Thoracic aorta (tissue), 2 donors: Measurements from ENCODE around the gene JSRP1. TPM values are rescaled to one million over a fixed set of nuclear protein-coding genes. Genes with fewer than 3 reads are reported as not detected.
A peak's percentile ranks its signal among the peaks of the same experiment; 100 is the strongest.

Source experiments
- ATAC-seq: fragments of 150-250 bp; one replicate; pipeline ENCODE4 v1.8.0; 2017; ENCODE audit warnings: low read depth; ENCODE audit not compliant: insufficient number of reproducible peaks, low FRiP score
- DNase-seq: peaks from one replicate; pipeline ENCODE4 v3.0.0-alpha.2; 2020; ENCODE audit warnings: low spot score
- H3K27ac ChIP-seq, 2 donors: fragments of 200-600 bp; sonication (generic); 1 replicate in 1 of 2; 2 replicates in 1 of 2; pipeline ENCODE4 v1.5.1; 2016; ENCODE audit warnings: mild to moderate bottlenecking in 2 of 2, moderate library complexity in 2 of 2
- H3K27me3 ChIP-seq: fragments of 200-600 bp; sonication (generic); replicated peaks from 2 replicates; pipeline ENCODE4 v1.6.0; 2016; ENCODE audit warnings: mild to moderate bottlenecking; ENCODE audit not compliant: insufficient read depth
- H3K36me3 ChIP-seq: fragments of 200-600 bp; sonication (generic); one replicate; pipeline ENCODE4 v1.5.1; 2016
- H3K4me1 ChIP-seq, 2 donors: fragments of 200-600 bp; sonication (generic); 1 replicate in 1 of 2; 2 replicates in 1 of 2; pipeline versions ENCODE4 v1.5.1 to v1.6.0; 2016; ENCODE audit warnings: low read depth in 2 of 2, mild to moderate bottlenecking in 1 of 2; ENCODE audit not compliant: control insufficient read depth in 1 of 2
- H3K4me3 ChIP-seq: fragments of 200-600 bp; sonication (generic); 2 replicates; pipeline ENCODE4 v1.5.1; 2016; ENCODE audit warnings: mild to moderate bottlenecking
- H3K9me3 ChIP-seq: fragments of 200-600 bp; sonication (generic); 2 replicates; pipeline ENCODE4 v1.5.1; 2016
- total RNA-seq, 2 donors: library from RNA; depleted of rRNA; stranded (reverse); fragments of >200 nt; gene quantifications; one replicate each; pipeline versions ENCODE4 v1.1.0 to v1.2.3, GENCODE V29; 2016
- TF ChIP-seq, protein P1 (sequence below): fragments of 200-600 bp; sonication (generic); IDR thresholded peaks from one replicate; pipeline ENCODE4 v1.5.1; 2019; ENCODE audit warnings: antibody characterized with exemption

JSRP1 gene
- total RNA-seq, 2 donors from 2014 or later = not detected

DNA sequence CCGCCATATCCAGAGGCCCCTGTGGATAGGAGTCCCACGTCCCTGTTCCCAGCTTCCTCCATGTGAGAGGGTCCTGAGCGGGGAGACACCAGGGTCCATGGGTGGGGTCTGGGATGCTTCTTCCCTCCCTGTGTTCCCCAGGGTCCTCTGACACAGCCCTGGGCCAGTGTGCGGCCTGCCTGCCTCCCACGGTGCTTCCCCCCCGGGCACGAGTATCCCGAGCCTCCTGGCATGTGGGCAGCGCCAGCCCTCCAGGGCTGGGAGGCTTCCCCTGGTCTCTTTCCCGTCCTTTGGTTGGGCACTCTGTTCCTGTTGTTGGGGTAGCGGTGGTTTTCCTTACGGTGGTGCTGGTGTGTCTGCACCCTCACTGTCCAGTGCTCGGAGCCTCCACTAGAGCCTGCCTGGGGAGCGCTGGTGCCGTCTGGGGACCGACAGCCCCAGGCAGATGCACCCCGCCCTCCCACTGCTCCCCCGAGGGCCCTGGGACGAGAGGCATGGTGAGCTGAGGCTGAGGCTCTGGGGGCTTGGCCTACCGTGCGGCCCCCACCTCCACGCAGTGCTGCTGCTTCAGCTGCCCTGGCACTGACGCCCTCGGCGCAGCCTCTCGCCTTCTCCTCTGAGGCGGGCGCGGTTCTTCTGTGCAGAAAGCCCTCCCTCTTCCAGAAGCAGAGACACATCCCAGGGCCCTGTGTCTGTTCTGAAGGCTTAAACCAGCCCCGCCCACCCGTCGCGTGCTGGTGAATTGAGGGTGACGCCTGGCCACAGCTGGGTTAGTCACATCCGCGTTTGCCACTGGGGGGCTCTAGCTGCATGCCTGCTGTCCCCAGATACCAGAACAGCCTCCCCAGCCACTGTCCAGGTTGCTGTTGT lies 48.0 kb downstream of the JSRP1 start:
- Histone ChIP-seq H3K27me3 (no peaks in the 10 kb centered on the region), H3K9me3 (no peaks in the 10 kb centered on the region), H3K36me3 (peaks cover 64% of the 10 kb centered on the region), H3K4me3 (no peak overlapping the region), H3K27ac (no peak overlapping the region), H3K4me1 (no peaks in the 10 kb centered on the region)
- peak; percentile 12 for DNase-seq
- no peak for ATAC-seq
- TF ChIP-seq, protein P1, sequence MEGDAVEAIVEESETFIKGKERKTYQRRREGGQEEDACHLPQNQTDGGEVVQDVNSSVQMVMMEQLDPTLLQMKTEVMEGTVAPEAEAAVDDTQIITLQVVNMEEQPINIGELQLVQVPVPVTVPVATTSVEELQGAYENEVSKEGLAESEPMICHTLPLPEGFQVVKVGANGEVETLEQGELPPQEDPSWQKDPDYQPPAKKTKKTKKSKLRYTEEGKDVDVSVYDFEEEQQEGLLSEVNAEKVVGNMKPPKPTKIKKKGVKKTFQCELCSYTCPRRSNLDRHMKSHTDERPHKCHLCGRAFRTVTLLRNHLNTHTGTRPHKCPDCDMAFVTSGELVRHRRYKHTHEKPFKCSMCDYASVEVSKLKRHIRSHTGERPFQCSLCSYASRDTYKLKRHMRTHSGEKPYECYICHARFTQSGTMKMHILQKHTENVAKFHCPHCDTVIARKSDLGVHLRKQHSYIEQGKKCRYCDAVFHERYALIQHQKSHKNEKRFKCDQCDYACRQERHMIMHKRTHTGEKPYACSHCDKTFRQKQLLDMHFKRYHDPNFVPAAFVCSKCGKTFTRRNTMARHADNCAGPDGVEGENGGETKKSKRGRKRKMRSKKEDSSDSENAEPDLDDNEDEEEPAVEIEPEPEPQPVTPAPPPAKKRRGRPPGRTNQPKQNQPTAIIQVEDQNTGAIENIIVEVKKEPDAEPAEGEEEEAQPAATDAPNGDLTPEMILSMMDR = no peak

DNA sequence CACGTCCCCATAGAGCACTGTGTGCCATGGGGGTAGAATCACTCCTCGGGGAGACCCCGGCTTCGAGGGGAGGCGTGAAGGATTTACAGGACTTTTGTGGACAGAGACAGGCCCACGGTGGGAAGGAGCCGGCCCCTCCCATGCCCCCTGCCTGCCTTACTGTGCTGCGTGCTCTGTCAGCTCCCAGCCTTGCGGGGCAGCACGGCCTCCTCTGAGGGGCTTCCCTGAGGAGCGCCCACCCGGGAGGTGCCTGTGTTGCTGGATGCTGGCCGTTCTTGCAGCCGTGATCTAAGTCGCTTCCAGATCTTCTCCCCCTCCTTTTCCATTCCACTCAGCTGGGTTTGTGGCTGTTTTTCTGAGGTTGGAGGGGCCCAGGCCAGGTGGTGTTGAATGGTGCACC lies 49.2 kb downstream of the JSRP1 start:
- no peaks in the 10 kb centered on the region for H3K4me1 ChIP-seq
- ATAC-seq = no peak
- H3K36me3 ChIP-seq = peaks cover 54% of the 10 kb centered on the region
- no peaks in the 10 kb centered on the region for H3K27me3 ChIP-seq
- H3K4me3 ChIP-seq = no peak overlapping the region
- no peak overlapping the region for H3K27ac ChIP-seq
- no peak for DNase-seq
- TF ChIP-seq, protein P1 = no peak
- no peaks in the 10 kb centered on the region for H3K9me3 ChIP-seq

DNA sequence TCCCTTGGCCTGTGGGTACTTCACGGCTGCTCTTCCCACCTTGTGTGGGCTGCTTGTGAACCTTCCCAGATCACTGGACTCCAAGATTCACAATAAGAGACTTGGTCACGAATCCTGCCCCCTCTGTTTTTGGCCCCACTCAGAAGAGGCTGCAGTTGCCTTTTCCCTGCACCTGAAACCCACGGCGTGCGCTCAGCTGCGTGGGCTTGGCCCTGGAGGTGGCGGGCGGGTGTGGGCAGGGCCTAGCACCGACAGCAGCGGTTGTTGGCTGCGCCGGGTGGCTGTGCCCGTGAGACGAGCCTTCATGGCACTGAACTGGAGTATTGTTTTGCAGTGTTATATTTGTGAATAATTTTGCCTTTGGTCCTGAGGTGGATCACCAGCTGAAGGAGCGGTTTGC lies 53.9 kb downstream of the JSRP1 start:
- Histone ChIP-seq H3K36me3 (peaks cover 19% of the 10 kb centered on the region), H3K27me3 (no peaks in the 10 kb centered on the region), H3K9me3 (no peaks in the 10 kb centered on the region), H3K4me3 (no peak overlapping the region), H3K4me1 (peaks cover 0 to 7% of the 10 kb centered on the region in 2 donors), H3K27ac (no peak overlapping the region)
- TF ChIP-seq, protein P1 = no peak
- DNase-seq = no peak
- ATAC-seq = no peak

Other genes with a start within 250 kb of the JSRP1 start
- 100 to 1,000 TPM in 1 of 2 donors, 10 to 100 TPM in 1; 43.2 to 107 TPM for gene BTBD2, start 240.7 kb downstream of the JSRP1 start, total RNA-seq
- 10 to 100 TPM; 69.7 to 96.3 TPM for gene MKNK2, start 205.2 kb downstream of the JSRP1 start, total RNA-seq
- gene MOB3A, start 160.1 kb downstream of the JSRP1 start, total RNA-seq = 10 to 100 TPM; 37.8 to 50.9 TPM
- 1 to 10 TPM; 3.1 to 6.1 TPM for gene IZUMO4, start 159.5 kb downstream of the JSRP1 start, total RNA-seq
- 100 to 1,000 TPM in 1 of 2 donors, 10 to 100 TPM in 1; 81.4 to 116 TPM for gene AP3D1, start 104.9 kb downstream of the JSRP1 start, total RNA-seq
- 10 to 100 TPM; 12.3 to 33.4 TPM for gene DOT1L, start 92.5 kb downstream of the JSRP1 start, total RNA-seq
- 10 to 100 TPM; 26.3 to 46.2 TPM for gene PLEKHJ1, start 20.1 kb downstream of the JSRP1 start, total RNA-seq
- gene SF3A2, start 19.6 kb downstream of the JSRP1 start, total RNA-seq = 10 to 100 TPM; 23.8 to 43.7 TPM
- under 1 TPM; 0.92 to 0.95 TPM for gene AMH, start 7.1 kb downstream of the JSRP1 start, total RNA-seq
- 1 to 10 TPM; 1.2 to 3.0 TPM for gene PEAK3, start 25.8 kb upstream of the JSRP1 start, total RNA-seq
- under 1 TPM in 1 of 2 donors, not detected in 1; 0.27 TPM for gene LINGO3, start 51.7 kb upstream of the JSRP1 start, total RNA-seq
- 10 to 100 TPM; 35.5 to 38.8 TPM for gene LSM7, start 72.2 kb upstream of the JSRP1 start, total RNA-seq
- gene SPPL2B, start 72.3 kb upstream of the JSRP1 start, total RNA-seq = 10 to 100 TPM; 55.8 to 60.0 TPM
- gene TMPRSS9, start 103.8 kb upstream of the JSRP1 start, total RNA-seq = under 1 TPM; 0.42 to 0.54 TPM
- gene TIMM13, start 171.2 kb upstream of the JSRP1 start, total RNA-seq = 10 to 100 TPM; 19.4 to 23.4 TPM
- 10 to 100 TPM; 23.6 to 43.3 TPM for gene LMNB2, start 200.5 kb upstream of the JSRP1 start, total RNA-seq
- 100 to 1,000 TPM; 430 to 498 TPM for gene GADD45B, start 219.7 kb upstream of the JSRP1 start, total RNA-seq